LNCaP clone FGC (cell line): ENCODE data around the gene MDN1.

Source experiments
- DNase-seq: peaks from one replicate; pipeline ENCODE4 v3.0.0-alpha.2; 2011; ENCODE audit warnings: low read depth
- H3K4me3 ChIP-seq: 2 replicates; pipeline ENCODE4 v1.5.1; 2011; ENCODE audit warnings: mild to moderate bottlenecking, low read depth, low read length, control low read depth
- CTCF ChIP-seq: IDR thresholded peaks from 2 replicates; pipeline ENCODE4 v1.5.1; 2012; ENCODE audit warnings: mild to moderate bottlenecking; ENCODE audit not compliant: control insufficient read depth, insufficient read depth; ENCODE audit errors: extremely low read depth

The MDN1 gene

DNA sequence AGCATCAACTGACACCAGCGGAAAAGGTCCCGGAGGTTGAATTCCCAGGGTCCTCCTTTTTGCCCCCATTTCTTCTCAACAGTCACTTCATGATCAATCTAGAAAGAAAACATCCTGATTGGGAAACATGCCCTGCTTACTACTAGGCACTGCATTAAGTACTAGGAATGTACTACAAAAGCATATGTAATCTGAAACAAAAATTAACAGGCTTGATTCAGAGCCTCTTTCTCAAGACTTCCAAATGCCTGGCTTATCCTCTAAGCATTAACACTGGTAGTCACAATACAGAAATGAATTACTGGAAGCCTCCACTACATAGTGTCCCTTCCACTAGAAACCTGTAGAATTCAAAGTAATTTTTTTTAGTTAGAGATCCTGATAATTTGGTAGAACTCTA, 96.5 kb downstream of the MDN1 start:
- no peak for DNase-seq
- H3K4me3 ChIP-seq: no peak overlapping the region
- no peak for TF ChIP-seq CTCF

DNA sequence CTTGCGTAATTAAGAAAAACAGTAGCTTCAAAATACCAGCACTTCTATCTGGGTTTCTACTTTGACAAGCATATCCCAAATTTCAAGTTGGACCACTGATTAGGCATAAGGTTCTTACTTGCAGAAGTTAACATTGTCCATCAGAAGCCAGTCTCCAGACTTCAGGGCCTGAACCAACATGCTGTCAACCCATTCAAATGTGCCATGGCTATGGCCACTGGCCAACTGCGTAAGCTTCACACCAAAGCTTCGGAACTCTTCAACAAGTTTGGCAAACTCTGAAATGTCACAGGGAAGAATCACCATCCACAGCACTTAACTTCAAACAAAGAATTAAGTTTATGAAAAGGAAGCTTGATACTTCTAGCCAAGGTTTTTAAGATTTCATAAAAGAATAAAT, 103.1 kb downstream of the MDN1 start:
- no peak for TF ChIP-seq CTCF
- DNase-seq: no peak
- H3K4me3 ChIP-seq: no peak overlapping the region

DNA sequence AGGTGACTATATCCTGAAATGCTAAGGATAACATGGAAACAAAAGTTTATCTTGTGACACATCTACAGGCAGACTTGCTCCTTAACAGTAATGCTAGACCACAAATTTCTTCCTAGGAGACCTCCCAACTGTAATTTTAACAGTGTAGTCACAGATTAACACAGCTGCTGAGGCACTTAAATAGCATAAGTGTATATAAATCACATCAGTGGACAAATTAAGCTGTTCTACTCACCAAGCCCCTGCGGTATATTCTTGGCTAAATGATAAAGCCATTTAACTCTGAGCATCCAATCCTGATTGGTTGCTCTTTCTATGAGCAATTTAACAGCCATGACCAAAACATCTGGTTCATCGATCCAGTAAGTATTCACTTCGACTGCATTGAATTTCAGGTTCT, 107.8 kb downstream of the MDN1 start:
- no peak for DNase-seq
- no peak for TF ChIP-seq CTCF
- no peak overlapping the region for H3K4me3 ChIP-seq

- no peak for TF ChIP-seq CTCF
- no peak for DNase-seq
- H3K4me3 ChIP-seq: no peak overlapping the region
Measured at GRCh38 chr6:89708316-89708715, 111.3 kb downstream of the MDN1 start.

GRCh38 chr6:89707766-89708165, 111.8 kb downstream of the MDN1 start:
- H3K4me3 ChIP-seq: no peak overlapping the region
- DNase-seq: no peak
- TF ChIP-seq CTCF: no peak

GRCh38 chr6:89706121-89706520, 113.5 kb downstream of the MDN1 start:
- DNase-seq: no peak
- H3K4me3 ChIP-seq: no peak overlapping the region
- TF ChIP-seq CTCF: no peak

DNA sequence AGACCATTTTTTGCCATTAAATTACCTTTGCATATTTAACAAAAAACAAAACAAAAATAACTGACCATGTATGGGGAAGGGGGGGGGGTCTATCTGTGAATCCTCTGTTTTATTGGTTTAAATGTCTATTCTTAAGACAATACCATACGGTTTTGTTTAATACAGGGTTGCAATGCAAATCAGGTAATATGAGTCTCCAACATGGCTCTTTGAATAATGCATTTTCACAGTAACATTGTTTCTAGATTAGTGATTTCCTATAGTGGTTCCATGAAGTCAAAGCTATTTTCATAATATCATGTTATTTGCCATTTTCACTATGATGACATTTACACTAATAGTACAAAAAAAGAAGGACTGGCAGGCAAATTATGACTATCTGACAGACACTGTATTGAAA, 116.3 kb downstream of the MDN1 start:
- TF ChIP-seq CTCF: no peak
- H3K4me3 ChIP-seq: no peak overlapping the region
- DNase-seq: no peak
